Measurements from ENCODE around the gene KCNMA1. TPM values are rescaled to one million over a fixed set of nuclear protein-coding genes. Genes with fewer than 3 reads are reported as not detected.
"Not testable (repeated sequence)": the region's sequence is repeated elsewhere in the genome, so short reads cannot be mapped to it uniquely, and the experiment has no call there.

Gene KCNMA1
- total RNA-seq, 1 donor from 2014 or later = 6.7 TPM

DNA sequence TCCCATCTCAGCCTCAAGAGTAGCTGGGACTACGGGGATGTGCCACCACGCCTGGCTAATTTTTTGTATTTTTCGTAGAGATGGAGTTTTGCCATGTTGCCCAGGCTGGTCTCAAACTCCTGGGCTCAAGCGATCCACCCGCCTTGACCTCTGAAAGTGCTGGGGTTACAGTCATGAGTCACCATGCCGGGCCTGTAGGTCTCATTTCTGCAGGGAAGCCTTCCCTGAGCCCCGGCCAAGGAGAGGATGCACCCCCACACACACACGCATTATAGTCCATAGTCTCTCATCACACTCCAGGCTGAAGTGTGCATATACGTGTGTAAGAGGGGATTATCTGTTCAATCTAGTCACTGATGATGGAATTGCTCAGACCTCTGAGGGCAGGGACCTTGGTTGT, 29.3 kb downstream of the KCNMA1 start:
- no peak for DNase-seq (ENCODE audit: extremely low read depth, low read depth, low spot score)

DNA sequence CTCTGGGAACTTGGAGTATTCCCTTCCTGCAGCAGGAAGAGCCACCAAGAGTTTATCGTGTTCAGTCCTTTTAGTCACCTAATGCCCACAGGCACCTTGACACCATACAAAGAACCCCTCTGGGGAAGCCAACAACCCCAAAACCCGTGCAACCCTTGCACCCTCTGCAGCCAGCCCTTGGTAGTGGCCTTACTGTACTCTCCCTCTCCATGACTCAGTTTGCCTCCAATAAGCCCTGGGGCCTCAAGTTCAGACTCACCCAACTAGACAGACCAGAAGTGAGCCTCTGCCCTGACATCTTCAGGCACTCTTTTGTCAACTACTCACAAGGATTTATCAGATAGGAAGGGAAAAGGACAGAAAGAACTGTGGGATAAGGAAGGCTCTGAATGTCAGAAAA, 30.9 kb downstream of the KCNMA1 start:
- no peak for DNase-seq (ENCODE audit: extremely low read depth, low read depth, low spot score)

DNA sequence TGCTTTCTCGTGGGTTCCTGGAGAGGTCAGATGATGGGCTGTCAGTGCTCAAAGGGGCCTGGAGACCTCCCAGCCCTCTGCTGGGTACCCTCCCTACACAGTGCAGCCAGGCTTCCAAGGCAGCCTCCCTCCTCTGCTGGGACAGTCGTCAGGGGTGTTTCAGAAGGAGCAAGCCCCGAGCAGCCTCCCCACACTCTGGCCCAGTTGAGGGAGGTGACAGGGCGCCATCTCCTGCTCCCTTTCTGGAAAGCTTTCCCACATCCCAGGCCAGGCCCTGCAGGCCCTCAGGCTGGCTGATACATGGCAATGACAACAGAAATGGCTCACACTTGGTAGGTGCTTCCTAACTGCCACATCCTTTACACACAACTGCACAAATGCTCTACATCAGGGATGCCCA, 32.1 kb downstream of the KCNMA1 start:
- DNase-seq (ENCODE audit: extremely low read depth, low read depth, low spot score) = no peak

DNA sequence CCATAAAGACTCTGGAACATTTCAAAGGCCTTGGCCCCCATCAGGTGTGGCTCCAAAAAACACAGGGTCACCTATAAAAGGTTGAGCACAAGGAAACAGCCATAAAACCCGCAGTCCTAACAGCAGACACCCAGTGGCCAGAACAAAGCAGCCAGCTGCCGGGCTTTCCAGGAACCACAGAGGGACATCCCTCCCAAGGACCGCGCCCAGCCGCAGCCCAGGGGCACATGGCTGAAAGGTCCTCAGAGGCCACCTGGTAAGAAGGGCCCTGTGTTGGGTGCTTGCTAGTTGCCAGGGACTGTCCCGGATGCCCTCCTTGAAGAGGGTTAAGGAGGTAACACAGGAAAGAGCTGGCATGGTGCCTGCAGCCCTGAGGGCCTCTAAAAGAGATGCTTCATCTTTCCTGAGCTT, 32.7 kb downstream of the KCNMA1 start:
- DNase-seq (ENCODE audit: extremely low read depth, low read depth, low spot score) = no peak

DNA sequence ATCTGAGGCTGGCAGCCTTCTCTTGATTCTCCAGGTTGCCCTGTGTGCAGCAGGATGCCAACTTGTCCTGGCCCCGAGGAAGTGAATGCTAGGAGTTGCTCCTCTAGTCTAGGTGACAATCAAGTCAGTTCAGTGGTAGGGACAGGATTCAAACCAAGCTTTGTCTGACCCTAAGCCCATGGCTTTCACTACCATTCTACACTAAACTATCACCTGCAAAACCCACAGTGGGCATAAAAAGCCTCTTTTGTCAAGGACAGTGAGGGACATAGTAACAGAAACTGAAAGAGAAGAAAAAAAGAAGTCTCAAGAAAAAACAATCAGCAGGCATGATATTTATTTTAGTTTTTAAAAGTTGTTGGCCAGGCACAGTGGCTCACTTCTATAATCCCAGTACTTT, 33.5 kb downstream of the KCNMA1 start:
- DNase-seq (ENCODE audit: extremely low read depth, low read depth, low spot score) = no peak

DNA sequence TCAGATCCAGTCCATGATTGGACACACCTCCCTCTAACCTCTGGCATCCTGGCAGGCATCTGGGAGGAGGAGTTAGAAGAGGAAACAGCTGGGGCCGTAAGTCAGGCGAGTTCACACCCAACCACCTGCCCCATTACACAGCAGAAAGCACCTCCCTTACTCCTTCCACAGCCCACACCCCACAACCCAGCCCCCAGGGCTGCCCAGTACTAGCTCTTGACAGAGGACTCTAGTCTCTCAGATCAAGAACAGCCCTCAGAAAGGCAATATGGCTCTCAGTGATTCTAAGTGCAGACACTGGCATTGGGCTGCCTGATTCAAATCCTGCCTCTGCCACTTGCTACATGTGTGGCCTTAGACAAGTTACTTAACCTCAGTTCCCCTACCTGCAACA, 34.1 kb downstream of the KCNMA1 start:
- no peak for DNase-seq (ENCODE audit: extremely low read depth, low read depth, low spot score)

DNA sequence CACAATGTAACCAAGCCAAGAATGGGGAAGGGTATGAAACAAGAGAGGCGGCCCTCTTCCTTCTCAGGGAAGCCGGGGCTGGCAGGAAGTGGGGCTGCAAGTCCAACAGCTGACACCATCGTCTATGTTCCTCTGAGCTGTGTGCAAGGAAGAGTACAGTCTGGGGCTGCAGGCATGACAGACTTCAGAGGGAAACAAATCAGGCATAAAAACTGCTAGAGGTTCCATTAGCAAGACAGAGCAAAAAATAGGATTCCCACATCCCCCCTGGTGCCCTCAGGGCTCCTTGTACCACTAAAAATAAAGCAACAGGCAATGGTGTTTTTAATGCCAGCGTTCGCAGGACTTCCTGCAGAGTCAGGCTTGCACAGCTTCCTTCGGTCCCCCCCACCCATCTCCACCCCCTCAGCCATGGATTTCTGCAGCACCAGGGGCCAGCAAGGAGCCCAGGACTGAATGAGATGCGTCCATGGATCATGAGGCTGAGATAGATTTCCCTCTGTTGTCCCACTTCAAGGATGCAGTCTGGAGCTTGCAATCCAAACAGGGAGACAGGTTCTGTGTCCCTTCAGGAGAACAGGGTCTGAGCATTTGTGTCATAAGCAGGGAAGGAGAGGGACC, 34.6 kb downstream of the KCNMA1 start:
- DNase-seq (ENCODE audit: extremely low read depth, low read depth, low spot score) = no peak

DNA sequence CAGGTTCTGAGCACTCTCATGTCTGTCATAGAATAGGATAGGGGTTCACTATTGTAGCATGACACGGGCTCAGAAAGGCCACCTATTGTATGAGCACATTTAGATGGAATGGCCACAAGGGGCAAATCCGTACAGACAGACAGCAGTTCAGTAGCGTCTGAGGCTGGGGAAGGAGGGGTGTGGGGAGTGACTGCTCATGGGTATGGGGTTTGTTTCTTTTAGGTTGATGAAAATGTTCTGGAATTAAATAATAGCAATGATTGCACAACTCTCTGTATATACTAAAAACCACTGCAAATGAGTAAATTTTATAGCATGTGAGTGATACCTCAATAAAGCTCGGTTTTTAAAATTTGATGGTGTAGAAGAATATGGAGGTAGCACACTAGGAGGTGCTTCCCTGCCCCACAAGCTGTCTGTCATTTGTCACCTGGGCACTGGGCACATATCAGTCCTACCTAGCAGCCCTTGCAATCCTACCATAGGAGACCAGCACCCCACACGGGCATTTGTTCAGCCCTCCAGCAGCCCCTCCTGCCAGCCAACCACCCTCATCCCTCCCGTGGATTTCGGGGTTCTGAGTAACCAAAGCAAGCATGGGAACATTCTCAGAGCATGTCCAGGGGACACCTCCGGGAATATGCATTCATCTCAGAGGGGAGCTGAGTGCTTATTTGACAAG, 35.2 kb downstream of the KCNMA1 start:
- DNase-seq (ENCODE audit: extremely low read depth, low read depth, low spot score) = no peak

DNA sequence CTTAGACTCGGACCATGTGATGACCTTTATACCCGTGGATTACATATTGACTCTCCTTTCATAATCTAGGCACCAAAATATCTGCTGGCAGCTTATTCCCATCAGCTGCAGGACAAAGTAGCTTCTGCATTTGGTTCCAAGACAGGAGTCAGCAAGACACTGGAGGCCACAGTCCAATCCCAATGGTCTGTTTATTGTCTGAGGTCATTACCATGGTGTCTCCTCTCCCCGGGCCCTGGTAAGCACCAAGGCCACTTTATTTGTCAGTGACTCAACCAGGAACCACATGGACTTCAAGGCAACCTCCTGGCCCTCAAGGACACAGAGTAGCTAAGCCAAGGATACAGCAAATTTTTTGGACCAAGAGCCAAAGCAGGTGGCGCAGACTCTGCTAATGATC, 36.1 kb downstream of the KCNMA1 start:
- DNase-seq (ENCODE audit: extremely low read depth, low read depth, low spot score) = no peak

DNA sequence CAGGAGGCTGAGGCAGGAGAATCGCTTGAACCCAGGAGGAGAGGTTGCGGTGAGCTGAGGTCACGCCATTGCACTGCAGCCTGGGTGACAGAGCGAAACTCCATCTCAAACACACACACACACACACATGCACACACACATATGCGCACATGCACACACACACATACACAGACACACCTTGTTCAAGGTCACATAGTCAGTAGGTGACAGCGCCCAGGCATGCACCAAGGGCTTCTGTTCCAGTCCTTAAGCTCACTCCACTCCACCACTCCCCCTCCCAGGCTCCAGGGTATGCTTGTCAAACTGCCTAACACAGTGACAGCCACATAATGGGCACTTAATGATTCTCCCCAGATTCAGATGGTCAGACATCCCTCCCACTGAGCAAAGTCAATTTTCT, 37.0 kb downstream of the KCNMA1 start:
- no peak for DNase-seq (ENCODE audit: extremely low read depth, low read depth, low spot score)

DNA sequence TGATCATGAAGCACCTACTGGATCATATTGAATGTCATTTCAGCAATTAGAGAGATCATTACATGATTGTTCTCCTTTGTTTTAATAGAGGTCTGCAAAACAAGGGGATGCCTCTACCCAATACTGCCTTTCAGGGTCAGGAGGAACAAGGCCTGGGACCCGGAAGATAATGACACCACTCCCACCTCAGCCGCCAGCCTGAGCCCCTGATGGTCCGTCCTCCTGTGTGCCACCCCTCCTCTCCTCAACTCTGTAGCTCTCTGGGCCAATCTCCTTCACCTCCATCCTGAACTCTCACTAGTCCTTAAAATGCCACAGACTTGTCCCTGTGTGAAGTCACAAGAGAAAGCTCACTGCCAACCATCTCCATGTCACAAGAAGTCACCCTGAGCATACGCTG, 38.0 kb downstream of the KCNMA1 start:
- DNase-seq (ENCODE audit: extremely low read depth, low read depth, low spot score) = no peak

DNA sequence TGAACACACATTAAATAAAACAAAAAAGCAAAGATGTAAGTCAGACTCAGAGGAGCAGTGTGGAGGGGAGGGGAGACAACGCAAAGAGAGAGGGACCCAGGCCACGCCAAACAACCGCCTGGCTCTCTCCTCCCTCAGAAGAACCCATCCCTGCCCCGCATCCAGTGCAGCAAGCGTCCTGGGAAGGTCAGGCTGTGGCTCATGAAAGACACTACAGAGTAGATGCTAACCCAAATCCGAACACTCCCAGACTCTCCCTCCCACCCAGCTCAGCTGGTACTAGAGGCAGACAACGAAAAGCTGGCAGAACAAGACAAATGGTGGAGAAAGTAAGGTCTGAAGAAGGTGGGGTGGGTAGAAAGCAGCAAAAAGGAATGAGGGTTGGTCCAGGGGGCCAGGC, 39.0 kb downstream of the KCNMA1 start:
- no peak for DNase-seq (ENCODE audit: extremely low read depth, low read depth, low spot score)

DNA sequence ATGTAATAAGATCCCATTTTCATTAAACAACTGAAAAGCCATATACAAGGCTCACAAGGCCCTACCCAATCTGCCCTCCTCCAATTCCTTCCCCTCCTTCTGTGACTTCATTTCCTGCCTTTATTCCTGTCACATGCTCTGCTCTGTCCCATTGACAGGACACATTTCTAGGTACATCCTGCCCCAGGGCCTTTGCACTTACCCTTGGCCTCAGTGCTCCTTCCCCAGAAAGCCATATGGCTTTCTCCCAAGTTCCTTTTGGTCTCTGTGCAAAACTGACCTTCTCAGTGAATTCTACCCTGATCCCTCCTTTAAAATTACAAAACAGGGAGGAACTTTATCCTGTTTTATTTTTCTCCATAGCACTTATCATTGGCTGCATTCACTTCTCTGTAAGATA, 40.0 kb downstream of the KCNMA1 start:
- no peak for DNase-seq (ENCODE audit: extremely low read depth, low read depth, low spot score)

DNA sequence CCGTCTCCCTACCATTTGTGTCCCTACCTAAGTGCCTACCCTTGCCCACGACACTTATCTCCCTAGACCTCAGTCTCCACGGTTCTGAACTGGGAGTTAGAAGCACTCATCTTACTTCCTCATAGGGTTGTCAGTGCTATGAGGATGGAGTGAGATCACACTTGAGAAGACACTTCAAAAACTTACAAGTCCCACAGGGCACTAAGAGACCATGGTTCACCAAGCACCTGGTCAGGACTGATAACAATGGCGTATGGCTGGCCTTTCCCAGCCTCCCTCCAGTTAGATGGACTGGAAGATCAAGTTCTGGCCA, 43.2 kb downstream of the KCNMA1 start:
- DNase-seq (ENCODE audit: extremely low read depth, low read depth, low spot score) = no peak

DNA sequence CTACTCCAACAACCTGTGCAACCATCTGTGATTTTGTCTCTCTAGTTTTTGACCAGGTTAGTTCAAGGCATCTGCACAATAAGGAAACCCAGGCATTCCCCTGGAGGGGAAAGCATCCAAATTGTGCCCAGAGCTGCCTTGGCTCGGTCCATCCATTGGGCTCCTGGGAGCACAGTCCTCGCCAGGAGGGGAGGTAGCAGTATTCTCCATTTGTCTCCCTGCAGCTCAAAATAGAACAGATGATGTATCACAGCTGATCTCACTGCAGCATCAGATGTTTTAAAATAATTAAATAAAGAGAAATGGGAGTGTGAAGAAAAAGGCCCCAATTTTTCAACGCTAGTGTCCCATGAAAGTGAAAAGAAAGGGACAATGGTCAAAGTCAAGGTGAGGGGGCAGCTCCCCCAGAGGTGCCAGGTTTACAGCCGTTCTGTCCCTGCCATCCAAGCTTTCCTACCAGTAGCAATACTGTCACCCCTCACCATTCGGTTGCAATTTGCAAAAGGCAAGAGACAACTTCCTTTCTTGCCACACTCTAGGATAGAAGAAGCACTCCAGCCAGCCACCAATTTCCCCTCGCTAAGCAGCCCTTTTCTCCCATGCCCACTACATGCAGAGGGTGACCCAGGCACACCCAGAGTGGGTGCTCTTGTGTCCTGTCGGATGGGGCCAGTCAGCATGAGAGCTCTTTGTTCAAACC, 43.7 kb downstream of the KCNMA1 start:
- DNase-seq (ENCODE audit: extremely low read depth, low read depth, low spot score) = no peak

DNA sequence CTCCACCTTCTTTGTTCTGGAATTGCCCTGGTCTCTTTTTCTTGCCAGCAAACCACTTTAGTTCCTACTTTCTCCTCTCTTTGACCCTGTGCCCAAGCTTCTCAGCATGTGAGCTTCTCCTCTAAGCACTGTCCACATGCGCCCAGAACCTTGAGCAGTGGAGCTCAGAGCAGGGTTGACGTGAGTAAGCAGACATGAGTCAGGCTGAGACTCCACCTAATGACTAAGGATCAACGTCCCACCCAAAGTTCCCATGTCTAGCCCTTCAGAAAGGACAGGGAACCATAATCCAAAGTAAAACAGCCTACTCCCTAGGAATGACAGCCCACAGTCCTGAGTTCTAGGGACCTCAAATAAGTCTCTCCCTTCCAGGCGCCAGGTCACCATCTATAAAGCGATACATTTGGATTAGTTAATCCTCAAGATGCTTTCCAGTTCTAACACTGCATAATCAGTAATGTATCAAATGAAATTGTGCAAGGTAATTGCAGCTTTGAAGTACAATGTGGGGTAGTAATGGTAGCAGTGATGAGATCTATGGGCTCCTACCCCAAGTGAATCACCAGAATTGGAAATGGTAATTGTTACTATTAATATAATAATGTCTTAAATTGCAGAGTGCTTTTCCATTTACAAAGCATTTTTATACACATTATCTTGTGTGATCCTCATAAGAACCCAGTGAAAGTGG, 44.5 kb downstream of the KCNMA1 start:
- no peak for DNase-seq (ENCODE audit: extremely low read depth, low read depth, low spot score)

DNA sequence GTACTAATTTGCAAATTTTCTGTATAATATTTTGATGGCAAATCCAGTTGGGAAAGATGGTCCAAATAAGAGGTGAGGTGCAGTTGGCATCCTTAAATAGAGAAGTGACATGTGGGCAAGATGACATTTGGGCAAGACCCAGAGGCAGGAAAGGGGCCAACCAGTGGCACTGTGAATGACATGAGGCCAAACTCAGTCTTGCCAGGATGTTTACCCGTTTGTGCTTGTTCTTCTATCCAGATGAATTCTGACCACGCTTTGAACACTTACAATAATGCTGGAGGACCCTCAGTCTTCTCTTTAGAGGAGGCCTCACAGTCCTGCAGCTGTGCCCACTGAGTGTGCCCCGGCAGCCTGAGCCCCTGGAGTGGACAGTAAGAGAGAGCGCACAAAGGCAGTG, 45.1 kb downstream of the KCNMA1 start:
- no peak for DNase-seq (ENCODE audit: extremely low read depth, low read depth, low spot score)

DNA sequence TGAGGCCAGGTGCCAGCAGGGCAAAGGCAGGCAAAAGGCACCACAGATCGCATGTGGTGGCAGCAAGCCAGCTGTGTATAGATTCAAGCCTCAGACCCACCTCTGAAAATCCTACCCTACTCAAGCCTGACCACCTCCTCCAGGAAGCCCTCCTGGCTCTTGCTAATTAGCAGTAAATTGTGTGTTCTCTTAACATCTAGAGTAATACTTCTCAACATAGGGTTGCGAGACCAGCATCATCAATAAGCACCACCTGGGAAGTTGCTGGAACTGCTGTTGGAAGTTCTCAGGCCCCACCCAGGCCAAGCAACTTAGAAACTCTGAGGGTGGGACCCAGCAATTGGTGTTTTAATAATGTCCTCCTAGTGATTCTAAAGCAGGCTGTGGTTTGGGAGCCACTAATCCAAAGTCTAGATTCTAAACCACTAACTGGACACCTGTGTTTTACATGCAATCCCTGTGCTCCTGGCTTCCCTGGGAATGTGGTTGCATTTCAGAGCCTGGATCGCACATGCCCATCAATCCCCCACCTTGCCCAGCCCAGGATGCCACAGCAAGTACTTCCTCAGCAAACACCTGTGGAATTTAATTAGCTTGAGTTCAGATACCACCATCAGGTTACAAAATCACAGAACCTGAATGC, 46.2 kb downstream of the KCNMA1 start:
- no peak for DNase-seq (ENCODE audit: extremely low read depth, low read depth, low spot score)

DNA sequence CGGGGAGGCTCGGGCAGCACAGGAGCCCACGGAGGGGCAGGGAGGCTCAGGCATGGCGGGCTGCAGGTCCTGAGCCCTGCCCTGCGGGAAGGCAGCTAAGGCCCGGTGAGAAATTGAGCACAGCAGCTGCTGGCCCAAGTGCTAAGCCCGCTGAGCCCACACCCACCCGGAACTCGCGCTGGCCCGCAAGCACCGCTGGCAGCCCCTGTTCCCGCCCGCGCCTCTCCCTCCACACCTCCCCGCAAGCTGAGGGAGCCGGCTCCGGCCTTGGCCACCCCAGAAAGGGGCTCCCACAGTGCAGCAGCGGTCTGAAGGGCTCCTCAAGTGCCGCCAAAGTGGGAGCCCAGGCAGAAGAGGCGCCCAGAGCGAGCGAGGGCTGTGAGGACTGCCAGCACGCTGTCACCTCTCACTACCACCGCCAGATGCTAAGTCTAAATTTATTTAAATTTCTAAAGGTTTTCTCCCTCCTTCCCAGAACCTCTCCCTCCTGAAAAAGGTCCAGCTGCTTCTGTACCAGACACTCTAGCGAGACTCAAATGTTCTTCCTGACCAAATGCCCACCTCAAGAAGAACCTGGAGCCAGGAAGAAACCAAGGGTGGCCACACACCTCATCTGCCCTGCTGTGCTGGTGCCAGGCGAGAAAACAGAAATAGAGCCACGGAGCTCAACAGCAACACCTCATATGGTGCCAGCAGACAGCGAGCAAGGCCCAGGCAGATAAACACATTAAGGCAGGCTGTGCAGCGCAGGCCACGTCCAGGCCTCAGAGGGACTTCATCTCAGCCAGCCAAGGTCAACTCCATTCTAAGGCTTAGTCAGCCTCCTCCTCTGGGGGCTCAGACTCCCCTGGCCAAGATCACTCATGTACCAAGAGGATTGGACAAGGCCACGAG, 47.0 kb downstream of the KCNMA1 start:
- DNase-seq (ENCODE audit: extremely low read depth, low read depth, low spot score) = no peak

DNA sequence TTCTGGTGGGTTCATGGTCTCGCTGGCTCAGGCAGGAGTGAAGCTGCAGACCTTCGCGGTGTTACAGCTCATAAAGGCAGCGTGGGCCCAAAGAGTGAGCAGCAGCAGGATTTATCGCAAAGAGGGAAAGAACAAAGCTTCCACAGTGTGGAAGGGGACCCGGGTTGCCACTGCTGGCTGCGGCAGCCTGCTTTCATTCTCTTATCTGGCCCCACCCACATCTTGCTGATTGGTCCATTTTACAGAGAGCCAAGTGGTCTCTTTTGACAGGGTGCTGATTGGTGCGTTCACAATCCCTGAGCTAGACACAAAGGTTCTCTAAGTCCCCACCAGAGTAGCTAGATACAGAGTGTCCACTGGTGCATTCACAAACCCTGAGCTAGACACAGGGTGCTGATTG, 47.9 kb downstream of the KCNMA1 start:
- DNase-seq (ENCODE audit: extremely low read depth, low read depth, low spot score) = not testable (repeated sequence)

All from glomerular endothelial cell (primary cell).